Measurements from ENCODE around the gene POGK. TPM values are rescaled to one million over a fixed set of nuclear protein-coding genes. Genes with fewer than 3 reads are reported as not detected.
"Not testable (repeated sequence)": the region's sequence is repeated elsewhere in the genome, so short reads cannot be mapped to it uniquely, and the experiment has no call there.

POGK gene
- total RNA-seq, 1 experiment from 2014 or later, result 47.7 TPM

DNA sequence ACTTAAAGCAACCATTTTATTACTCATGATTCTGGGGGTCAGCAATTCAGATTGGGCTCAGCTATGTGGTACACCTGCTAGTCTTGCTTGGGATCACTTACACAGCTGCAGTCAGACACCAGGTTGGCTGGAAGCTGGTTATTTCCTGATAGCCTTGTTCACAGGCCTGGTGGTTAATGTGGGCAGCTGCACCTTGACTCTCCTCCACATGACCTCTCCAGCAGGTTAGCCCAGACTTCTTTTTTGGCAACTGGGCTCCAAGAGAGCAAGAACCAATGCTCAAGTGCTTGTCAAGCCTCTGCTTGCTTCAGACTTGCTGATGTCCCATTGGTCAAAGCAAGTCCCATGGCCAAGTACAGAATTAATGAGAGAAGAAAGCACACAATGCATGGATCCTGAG is 11.8 kb upstream of the POGK start:
- H2AFZ ChIP-seq (ENCODE audit: low read length), result no peak overlapping the region
- no peak overlapping the region for H2BK20ac ChIP-seq (ENCODE audit: low read depth, low read length, poor library complexity, severe bottlenecking)
- H3K9me3 Mint-ChIP-seq, result peaks cover 29% of the 10 kb centered on the region in 2 experiments
- H3K79me2 ChIP-seq (ENCODE audit: insufficient read depth, low read length), result no peaks in the 10 kb centered on the region
- H3K23ac ChIP-seq (ENCODE audit: insufficient read length, low read depth, low read length), result no peak overlapping the region
- H4K20me1 ChIP-seq (ENCODE audit: control insufficient read depth, insufficient read depth, insufficient read length), result no peaks in the 10 kb centered on the region
- H3K27me3 ChIP-seq (ENCODE audit: insufficient read depth, low read length), result no peaks in the 10 kb centered on the region
- H3K9me3 ChIP-seq (ENCODE audit: control insufficient read depth, low read depth, low read length), result no peaks in the 10 kb centered on the region
- no peaks in the 10 kb centered on the region for H3K4me1 Mint-ChIP-seq
- H3K4me1 ChIP-seq (ENCODE audit: insufficient read depth, low read length), result no peaks in the 10 kb centered on the region
- H3K79me1 ChIP-seq (ENCODE audit: insufficient read depth, low read depth, low read length, poor library complexity, severe bottlenecking), result no peaks in the 10 kb centered on the region
- H3K27me3 Mint-ChIP-seq (ENCODE audit: low read depth), result peaks cover 1% of the 10 kb centered on the region
- H2BK120ac ChIP-seq (ENCODE audit: low read depth, low read length, poor library complexity, severe bottlenecking), result no peak overlapping the region
- TF ChIP-seq CTCF (conservative IDR thresholded peaks at IDR 0.05), result no peak
- H3K18ac ChIP-seq (ENCODE audit: insufficient read length, low read depth, low read length), result no peak overlapping the region
- no peak for DNase-seq
- no peak overlapping the region for H3K27ac ChIP-seq (ENCODE audit: insufficient read length, low read depth, low read length)
- no peak overlapping the region for H3K9ac ChIP-seq (ENCODE audit: extremely low read depth, insufficient read length, low read length)
- no peak overlapping the region for H2BK5ac ChIP-seq (ENCODE audit: insufficient read length, low read length)
- no peak overlapping the region for H3K56ac ChIP-seq (ENCODE audit: insufficient read length, low read depth, low read length)
- no peak overlapping the region for H4K5ac ChIP-seq (ENCODE audit: insufficient read length, low read depth, low read length)
- H4K8ac ChIP-seq (replicated peaks; ENCODE audit: insufficient read length, low read depth, low read length), result no peak overlapping the region
- H3K14ac ChIP-seq (ENCODE audit: insufficient read depth, low read length), result no peak overlapping the region
- no peak overlapping the region for H2AK5ac ChIP-seq (ENCODE audit: insufficient read length, low read length)
- H3K4me3 Mint-ChIP-seq, result no peak overlapping the region
- H3K4me2 ChIP-seq (ENCODE audit: insufficient read depth, insufficient read length, low read length), result no peak overlapping the region
- H2BK15ac ChIP-seq (ENCODE audit: low read depth, low read length), result no peak overlapping the region
- H3K27ac Mint-ChIP-seq, result no peak overlapping the region
- H3K4ac ChIP-seq (ENCODE audit: low read depth, low read length), result no peak overlapping the region
- H2BK12ac ChIP-seq (ENCODE audit: insufficient read length, low read depth, low read length), result no peak overlapping the region
- no peaks in the 10 kb centered on the region for H3K23me2 ChIP-seq (ENCODE audit: insufficient read length, low read depth, low read length, poor library complexity, severe bottlenecking)
- no peak overlapping the region for H4K91ac ChIP-seq (ENCODE audit: insufficient read length, low read depth, low read length)
- H3T11ph ChIP-seq (ENCODE audit: low read length), result no peak overlapping the region
- peaks cover 5 to 17% (median 11%) of the 10 kb centered on the region in 3 experiments; a peak in 6 of 7 replicates for H3K36me3 Mint-ChIP-seq (ENCODE audit: insufficient read depth in 1 of 3, low read depth in 3 of 3)

GRCh38 chr1:166829762-166830161 is 9.5 kb upstream of the POGK start:
- not testable (repeated sequence) for H4K20me1 ChIP-seq (ENCODE audit: control insufficient read depth, insufficient read depth, insufficient read length); H3K23ac ChIP-seq (ENCODE audit: insufficient read length, low read depth, low read length); H2AFZ ChIP-seq (ENCODE audit: low read length); H3K79me1 ChIP-seq (ENCODE audit: insufficient read depth, low read depth, low read length, poor library complexity, severe bottlenecking); H3K4me1 ChIP-seq (ENCODE audit: insufficient read depth, low read length); DNase-seq; H3K27me3 ChIP-seq (ENCODE audit: insufficient read depth, low read length); H3K4me1 Mint-ChIP-seq; H3K14ac ChIP-seq (ENCODE audit: insufficient read depth, low read length); H3K27ac ChIP-seq (ENCODE audit: insufficient read length, low read depth, low read length); H3K56ac ChIP-seq (ENCODE audit: insufficient read length, low read depth, low read length); H3K27ac Mint-ChIP-seq; H3K4ac ChIP-seq (ENCODE audit: low read depth, low read length); H4K91ac ChIP-seq (ENCODE audit: insufficient read length, low read depth, low read length); H3K4me2 ChIP-seq (ENCODE audit: insufficient read depth, insufficient read length, low read length); H3K27me3 Mint-ChIP-seq (ENCODE audit: low read depth); H4K8ac ChIP-seq (replicated peaks; ENCODE audit: insufficient read length, low read depth, low read length); H3K79me2 ChIP-seq (ENCODE audit: insufficient read depth, low read length); H2BK12ac ChIP-seq (ENCODE audit: insufficient read length, low read depth, low read length); H3K9ac ChIP-seq (ENCODE audit: extremely low read depth, insufficient read length, low read length); H4K5ac ChIP-seq (ENCODE audit: insufficient read length, low read depth, low read length); H3T11ph ChIP-seq (ENCODE audit: low read length); H2BK120ac ChIP-seq (ENCODE audit: low read depth, low read length, poor library complexity, severe bottlenecking); H3K23me2 ChIP-seq (ENCODE audit: insufficient read length, low read depth, low read length, poor library complexity, severe bottlenecking); H2BK15ac ChIP-seq (ENCODE audit: low read depth, low read length); H3K9me3 ChIP-seq (ENCODE audit: control insufficient read depth, low read depth, low read length); H2BK5ac ChIP-seq (ENCODE audit: insufficient read length, low read length); H2BK20ac ChIP-seq (ENCODE audit: low read depth, low read length, poor library complexity, severe bottlenecking); H3K18ac ChIP-seq (ENCODE audit: insufficient read length, low read depth, low read length); H3K4me3 Mint-ChIP-seq; H2AK5ac ChIP-seq (ENCODE audit: insufficient read length, low read length)
- H3K36me3 Mint-ChIP-seq (ENCODE audit: insufficient read depth in 1 of 3, low read depth in 3 of 3), result peaks cover 5 to 17% (median 11%) of the 10 kb centered on the region in 3 experiments; a peak in 6 of 7 replicates
- peaks cover 29 to 33% of the 10 kb centered on the region in 2 experiments for H3K9me3 Mint-ChIP-seq
- WGBS (ENCODE audit: extremely low coverage, insufficient read length, low lambda C conversion rate), result no CpG with 5 or more reads among the region's 1 CpG
